ENCODE measurements around the gene GYPB. TPM values are rescaled to one million over a fixed set of nuclear protein-coding genes. Genes with fewer than 3 reads are reported as not detected.
"Not testable (repeated sequence)": the region's sequence is repeated elsewhere in the genome, so short reads cannot be mapped to it uniquely, and the experiment has no call there.

The GYPB gene
- total RNA-seq, 1 experiment from 2014 or later = not detected

DNA sequence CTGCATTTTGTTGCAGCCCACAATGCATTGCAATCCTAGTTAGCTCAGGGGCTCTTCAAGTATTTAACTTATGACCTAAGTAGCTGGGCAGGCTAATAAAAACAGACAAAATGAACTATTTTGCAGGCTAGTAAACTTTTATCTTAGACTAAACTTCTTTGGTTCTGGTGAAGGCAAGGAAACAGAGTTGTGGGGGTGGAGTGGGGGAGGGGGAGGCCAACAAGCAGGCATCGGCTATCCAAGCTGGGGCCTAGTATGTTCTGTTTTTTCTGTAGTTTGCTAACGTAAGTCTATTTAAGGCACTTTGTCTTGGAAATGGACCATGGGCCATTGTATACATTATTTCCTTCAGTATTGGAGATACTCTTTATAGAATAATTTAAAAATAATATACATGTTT lies 31.5 kb upstream of the GYPB start:
- POLR2A ChIA-PET; H3K36me3 Mint-ChIP-seq (ENCODE audit: insufficient read depth, unreplicated experiment); H3K4me3 Mint-ChIP-seq (ENCODE audit: unreplicated experiment); H3K9me3 ChIP-seq; BruUV-seq (replicated peaks); H3K27me3 Mint-ChIP-seq (ENCODE audit: insufficient read depth, unreplicated experiment); DNase-seq; H3K4me1 ChIP-seq; H3K4me1 Mint-ChIP-seq (ENCODE audit: low read depth, unreplicated experiment); H3K27ac Mint-ChIP-seq (ENCODE audit: unreplicated experiment); intact Hi-C loops (cut with micrococcal nuclease; ENCODE audit: unreplicated experiment); H3K27me3 ChIP-seq (replicated peaks; ENCODE audit: control insufficient read depth, insufficient read depth, low read length); H3K9me3 Mint-ChIP-seq (ENCODE audit: unreplicated experiment); H3K4me3 ChIP-seq (ENCODE audit: low read depth, low read length); H3K36me3 ChIP-seq (ENCODE audit: control insufficient read depth, insufficient read depth, low read length); CTCF ChIA-PET: not testable (repeated sequence)

DNA sequence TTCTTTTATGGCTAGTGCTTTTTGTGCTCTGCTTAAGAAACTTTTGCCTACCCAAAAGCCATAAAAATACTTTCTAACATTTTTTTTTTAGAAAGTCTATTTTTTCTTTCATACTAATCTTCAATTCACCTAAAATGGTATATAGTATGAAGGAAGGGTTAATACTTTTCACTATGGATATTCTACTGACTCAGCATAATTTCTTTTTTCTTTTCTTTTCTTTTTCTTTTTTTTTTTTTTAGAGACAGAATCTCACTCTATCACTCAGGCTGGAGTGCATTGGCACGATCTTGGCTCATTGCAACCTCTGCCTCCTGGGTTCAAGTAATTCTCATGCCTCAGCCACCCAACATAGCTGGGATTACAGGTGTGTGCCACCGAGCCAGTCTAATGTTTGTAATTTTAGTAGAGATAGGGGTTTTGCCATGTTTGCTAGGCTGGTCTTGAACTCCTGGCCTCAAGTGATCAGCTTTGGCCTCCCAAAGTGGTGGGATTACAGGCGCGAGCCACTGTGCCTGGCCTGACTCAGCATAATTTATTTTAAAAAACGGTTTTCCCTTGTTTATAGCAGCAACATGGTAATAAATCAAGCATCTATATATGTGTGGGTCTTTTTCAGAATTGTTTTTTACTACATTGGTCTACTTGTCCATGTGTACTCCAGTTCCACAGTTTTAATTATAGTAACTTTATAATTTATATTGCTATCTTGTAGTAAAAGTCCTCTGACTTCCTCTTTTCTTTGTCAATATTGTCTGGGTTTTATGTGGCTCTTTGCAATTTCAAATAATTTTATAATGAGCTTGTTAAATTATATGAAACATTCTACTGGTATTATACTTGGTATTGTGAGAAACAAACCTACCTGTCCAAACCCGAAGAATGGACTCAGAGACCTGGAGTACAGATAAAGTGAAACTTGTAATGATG lies 30.6 kb upstream of the GYPB start:
- H3K36me3 Mint-ChIP-seq (ENCODE audit: insufficient read depth, unreplicated experiment); DNase-seq; H3K27ac Mint-ChIP-seq (ENCODE audit: unreplicated experiment); H3K27me3 ChIP-seq (replicated peaks; ENCODE audit: control insufficient read depth, insufficient read depth, low read length); H3K36me3 ChIP-seq (ENCODE audit: control insufficient read depth, insufficient read depth, low read length); CTCF ChIA-PET; H3K4me1 ChIP-seq; H3K27me3 Mint-ChIP-seq (ENCODE audit: insufficient read depth, unreplicated experiment); H3K4me3 ChIP-seq (ENCODE audit: low read depth, low read length); BruUV-seq (replicated peaks); H3K9me3 ChIP-seq; H3K4me1 Mint-ChIP-seq (ENCODE audit: low read depth, unreplicated experiment); H3K9me3 Mint-ChIP-seq (ENCODE audit: unreplicated experiment); POLR2A ChIA-PET; intact Hi-C loops (cut with micrococcal nuclease; ENCODE audit: unreplicated experiment); H3K4me3 Mint-ChIP-seq (ENCODE audit: unreplicated experiment): not testable (repeated sequence)

DNA sequence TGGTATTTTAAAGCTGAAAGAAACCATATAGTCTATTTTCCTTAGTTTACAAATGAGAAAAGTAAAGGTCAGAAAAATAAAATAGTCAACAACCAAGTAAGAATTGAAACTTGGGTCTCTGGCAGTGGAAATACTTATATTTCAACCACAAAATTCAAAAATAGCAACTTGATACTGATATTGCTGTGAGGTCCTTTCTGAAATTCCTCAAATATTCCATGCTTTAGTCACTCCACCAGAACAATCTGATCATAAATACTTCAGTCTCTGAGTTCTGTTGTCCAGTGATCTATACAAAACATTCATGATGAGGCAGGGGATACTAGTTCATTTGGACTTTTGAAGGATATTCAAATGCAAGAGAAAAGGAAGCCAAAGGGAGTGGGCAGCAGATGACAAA lies 25.8 kb upstream of the GYPB start:
- H3K4me1 Mint-ChIP-seq (ENCODE audit: low read depth, unreplicated experiment); H3K4me1 ChIP-seq; intact Hi-C loops (cut with micrococcal nuclease; ENCODE audit: unreplicated experiment); CTCF ChIA-PET; H3K4me3 ChIP-seq (ENCODE audit: low read depth, low read length); H3K9me3 ChIP-seq; H3K4me3 Mint-ChIP-seq (ENCODE audit: unreplicated experiment); H3K27me3 Mint-ChIP-seq (ENCODE audit: insufficient read depth, unreplicated experiment); BruUV-seq (replicated peaks); H3K27me3 ChIP-seq (replicated peaks; ENCODE audit: control insufficient read depth, insufficient read depth, low read length); H3K27ac Mint-ChIP-seq (ENCODE audit: unreplicated experiment); H3K9me3 Mint-ChIP-seq (ENCODE audit: unreplicated experiment); H3K36me3 ChIP-seq (ENCODE audit: control insufficient read depth, insufficient read depth, low read length); H3K36me3 Mint-ChIP-seq (ENCODE audit: insufficient read depth, unreplicated experiment); DNase-seq; POLR2A ChIA-PET: not testable (repeated sequence)

DNA sequence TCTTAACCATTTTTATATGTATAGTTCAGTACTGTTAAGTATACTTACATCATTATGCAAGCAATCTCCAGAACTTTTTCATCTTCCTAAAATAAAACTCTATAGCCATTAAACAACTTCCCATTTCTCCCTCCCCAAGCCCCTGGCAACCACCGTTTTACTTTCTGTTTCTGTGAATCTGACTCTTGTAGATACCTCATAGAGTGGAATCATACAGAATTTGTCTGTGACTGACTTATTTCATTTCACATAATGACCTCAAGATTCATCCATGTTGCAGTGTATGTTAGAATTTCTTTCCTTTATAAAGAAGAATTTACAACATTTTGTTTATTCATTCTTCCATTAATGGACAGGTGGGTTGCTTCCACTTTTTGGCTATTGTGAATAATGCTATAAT lies 13.4 kb upstream of the GYPB start:
- POLR2A ChIA-PET; CTCF ChIA-PET; H3K36me3 ChIP-seq (ENCODE audit: control insufficient read depth, insufficient read depth, low read length); H3K4me1 Mint-ChIP-seq (ENCODE audit: low read depth, unreplicated experiment); H3K36me3 Mint-ChIP-seq (ENCODE audit: insufficient read depth, unreplicated experiment); H3K4me1 ChIP-seq; H3K4me3 Mint-ChIP-seq (ENCODE audit: unreplicated experiment); H3K27ac Mint-ChIP-seq (ENCODE audit: unreplicated experiment); DNase-seq; H3K9me3 Mint-ChIP-seq (ENCODE audit: unreplicated experiment); H3K27me3 ChIP-seq (replicated peaks; ENCODE audit: control insufficient read depth, insufficient read depth, low read length); BruUV-seq (replicated peaks); H3K4me3 ChIP-seq (ENCODE audit: low read depth, low read length); intact Hi-C loops (cut with micrococcal nuclease; ENCODE audit: unreplicated experiment); H3K9me3 ChIP-seq; H3K27me3 Mint-ChIP-seq (ENCODE audit: insufficient read depth, unreplicated experiment): not testable (repeated sequence)

DNA sequence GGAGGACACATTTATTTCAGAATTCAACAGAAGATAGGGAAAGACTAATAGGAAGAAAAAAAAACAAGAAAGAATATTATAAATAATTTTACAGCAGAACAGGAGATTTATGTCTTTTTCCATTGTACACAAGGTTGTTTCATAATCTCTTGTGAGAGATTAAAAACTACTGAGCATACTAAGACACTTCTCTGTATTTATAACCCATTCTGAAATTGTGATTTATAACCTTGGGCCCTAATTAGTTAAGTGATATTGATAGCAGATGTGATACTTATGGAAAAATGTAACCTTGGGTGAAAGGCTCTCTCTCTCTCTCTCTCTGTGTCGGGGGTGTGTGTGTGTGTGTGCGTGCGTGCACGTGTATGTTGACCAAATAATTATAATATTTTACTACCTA lies 12.7 kb upstream of the GYPB start:
- intact Hi-C loops (cut with micrococcal nuclease; ENCODE audit: unreplicated experiment); H3K27ac Mint-ChIP-seq (ENCODE audit: unreplicated experiment); CTCF ChIA-PET; POLR2A ChIA-PET; H3K27me3 ChIP-seq (replicated peaks; ENCODE audit: control insufficient read depth, insufficient read depth, low read length); H3K9me3 ChIP-seq; H3K4me3 Mint-ChIP-seq (ENCODE audit: unreplicated experiment); H3K36me3 Mint-ChIP-seq (ENCODE audit: insufficient read depth, unreplicated experiment); H3K9me3 Mint-ChIP-seq (ENCODE audit: unreplicated experiment); H3K27me3 Mint-ChIP-seq (ENCODE audit: insufficient read depth, unreplicated experiment); BruUV-seq (replicated peaks); H3K4me3 ChIP-seq (ENCODE audit: low read depth, low read length); DNase-seq; H3K4me1 Mint-ChIP-seq (ENCODE audit: low read depth, unreplicated experiment); H3K36me3 ChIP-seq (ENCODE audit: control insufficient read depth, insufficient read depth, low read length); H3K4me1 ChIP-seq: not testable (repeated sequence)

DNA sequence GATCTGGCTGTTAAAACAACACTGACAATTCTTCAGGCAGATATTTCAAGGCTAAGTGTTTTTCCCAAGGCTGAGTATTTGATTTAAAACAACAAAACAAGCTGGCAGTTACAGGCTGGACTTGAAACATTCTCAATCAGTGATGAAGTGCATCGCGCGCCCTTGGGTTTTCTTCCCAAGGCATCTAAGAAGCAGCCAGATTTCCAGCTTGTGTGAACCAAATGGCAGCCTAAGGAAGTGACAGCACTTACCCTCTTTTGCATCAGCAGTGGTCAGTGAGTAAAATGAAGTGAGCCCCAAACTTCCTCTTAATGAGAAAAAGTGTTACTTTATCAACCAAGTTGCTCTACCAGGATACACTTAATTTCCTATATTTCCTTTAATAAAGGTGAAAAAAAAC lies 12.2 kb upstream of the GYPB start:
- H3K9me3 ChIP-seq; H3K27me3 ChIP-seq (replicated peaks; ENCODE audit: control insufficient read depth, insufficient read depth, low read length); H3K36me3 ChIP-seq (ENCODE audit: control insufficient read depth, insufficient read depth, low read length); H3K4me3 ChIP-seq (ENCODE audit: low read depth, low read length); H3K27ac Mint-ChIP-seq (ENCODE audit: unreplicated experiment); H3K4me3 Mint-ChIP-seq (ENCODE audit: unreplicated experiment); H3K27me3 Mint-ChIP-seq (ENCODE audit: insufficient read depth, unreplicated experiment); intact Hi-C loops (cut with micrococcal nuclease; ENCODE audit: unreplicated experiment); H3K4me1 Mint-ChIP-seq (ENCODE audit: low read depth, unreplicated experiment); H3K4me1 ChIP-seq; H3K36me3 Mint-ChIP-seq (ENCODE audit: insufficient read depth, unreplicated experiment); DNase-seq; CTCF ChIA-PET; H3K9me3 Mint-ChIP-seq (ENCODE audit: unreplicated experiment); POLR2A ChIA-PET; BruUV-seq (replicated peaks): not testable (repeated sequence)

DNA sequence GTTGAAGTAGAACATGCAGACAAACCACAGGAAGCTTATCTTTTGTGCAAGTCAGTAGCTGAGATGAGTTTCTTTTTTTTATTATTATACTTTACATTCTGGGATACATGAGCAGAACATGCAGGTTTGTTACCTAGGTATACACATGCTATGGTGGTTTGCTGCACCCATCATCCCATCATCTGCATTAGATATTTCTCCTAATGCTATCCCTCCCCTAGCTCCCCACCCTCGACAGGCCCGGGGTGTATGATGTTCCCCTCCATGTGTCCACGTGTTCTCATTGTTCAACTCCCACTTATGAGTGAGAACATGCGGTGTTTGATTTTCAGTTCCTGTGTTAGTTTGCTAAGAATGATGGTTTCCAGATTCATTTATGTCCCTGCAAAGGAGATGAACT lies 11.5 kb upstream of the GYPB start:
- CTCF ChIA-PET; intact Hi-C loops (cut with micrococcal nuclease; ENCODE audit: unreplicated experiment); H3K27me3 ChIP-seq (replicated peaks; ENCODE audit: control insufficient read depth, insufficient read depth, low read length); H3K27me3 Mint-ChIP-seq (ENCODE audit: insufficient read depth, unreplicated experiment); H3K4me1 Mint-ChIP-seq (ENCODE audit: low read depth, unreplicated experiment); H3K27ac Mint-ChIP-seq (ENCODE audit: unreplicated experiment); H3K36me3 ChIP-seq (ENCODE audit: control insufficient read depth, insufficient read depth, low read length); DNase-seq; H3K4me3 Mint-ChIP-seq (ENCODE audit: unreplicated experiment); H3K9me3 ChIP-seq; POLR2A ChIA-PET; H3K4me3 ChIP-seq (ENCODE audit: low read depth, low read length); H3K4me1 ChIP-seq; H3K36me3 Mint-ChIP-seq (ENCODE audit: insufficient read depth, unreplicated experiment); BruUV-seq (replicated peaks); H3K9me3 Mint-ChIP-seq (ENCODE audit: unreplicated experiment): not testable (repeated sequence)
